DND-41 (cell line): ENCODE data around the gene UNC13D.

Experiments used
- CTCF ChIP-seq: IDR thresholded peaks from 2 replicates; pipeline ENCODE4 v1.5.1; 2012; ENCODE audit warnings: borderline replicate concordance, low read length, moderate library complexity, mild to moderate bottlenecking; ENCODE audit not compliant: poor library complexity, severe bottlenecking; ENCODE audit errors: extremely low read depth
- EZH2 ChIP-seq: IDR thresholded peaks from 3 replicates; pipeline ENCODE4 v1.6.1; 2012; ENCODE audit warnings: borderline replicate concordance, low read depth, mild to moderate bottlenecking, moderate library complexity, low read length, inconsistent platforms; ENCODE audit not compliant: severe bottlenecking

GRCh38 chr17:75861927-75862317 is 17.7 kb upstream of the UNC13D start:
- no peak for TF ChIP-seq CTCF
- TF ChIP-seq EZH2 = no peak
